Muscle of leg (tissue), 11 donors: ENCODE measurements around the gene ZNF76. TPM values are rescaled to one million over a fixed set of nuclear protein-coding genes. Genes with fewer than 3 reads are reported as not detected.

Experiments
- DNase-seq: peaks from one replicate; pipeline ENCODE4 v3.0.0; 2013
- H3K27ac ChIP-seq: one replicate; pipeline ENCODE4 v1.5.1; 2013; ENCODE audit warnings: mild to moderate bottlenecking, low read length, control low read depth
- H3K27me3 ChIP-seq: one replicate; pipeline ENCODE4 v1.6.1; 2013; ENCODE audit warnings: low read length; ENCODE audit not compliant: control insufficient read depth, insufficient read depth
- H3K36me3 ChIP-seq: one replicate; pipeline ENCODE4 v1.6.1; 2013; ENCODE audit warnings: low read length; ENCODE audit not compliant: control insufficient read depth, insufficient read depth
- H3K4me1 ChIP-seq: one replicate; pipeline ENCODE4 v1.6.1; 2013; ENCODE audit warnings: low read length; ENCODE audit not compliant: control insufficient read depth, insufficient read depth
- H3K4me3 ChIP-seq: one replicate; pipeline ENCODE4 v1.5.1; 2013; ENCODE audit warnings: low read length, control low read depth
- H3K9me3 ChIP-seq: replicated peaks from 2 replicates; pipeline ENCODE4 v1.6.1; 2013; ENCODE audit warnings: low read depth, low read length; ENCODE audit not compliant: control insufficient read depth
- WGBS: methylation state at CpG from one replicate; pipeline ENCODE4 v1.1.5; 2013; ENCODE audit warnings: missing lambda C conversion rate; ENCODE audit not compliant: insufficient coverage; 5-methylcytosine and 5-hydroxymethylcytosine counted together
- polyA plus RNA-seq, 8 donors: library from polyadenylated mRNA; unstranded; fragments of 120-200 nt; gene quantifications; one replicate each; pipeline versions ENCODE4 v1.2.1 to v1.2.3, GENCODE V29; 2013; ENCODE audit warnings: inconsistent platforms in 1 of 8, low replicate concordance in 1 of 8; ENCODE audit not compliant: insufficient read length in 8 of 8, insufficient read depth in 1 of 8
- total RNA-seq: library from RNA; stranded (reverse); fragments of 120-200 nt; gene quantifications from one replicate; pipeline ENCODE4 v1.2.4, GENCODE V29; 2013

Gene ZNF76
- total and polyA plus RNA-seq, 9 donors: 13.7 to 37.1 (median 24.3) TPM

- peaks cover 15% of the 10 kb centered on the region for H3K4me1 ChIP-seq
- 79% methylated on average over 3 of the region's 4 CpGs for WGBS
- no peak overlapping the region for H3K27ac ChIP-seq
- no peak overlapping the region for H3K4me3 ChIP-seq
- no peaks in the 10 kb centered on the region for H3K27me3 ChIP-seq
- peaks cover 9% of the 10 kb centered on the region for H3K36me3 ChIP-seq
- DNase-seq: no peak
- no peaks in the 10 kb centered on the region for H3K9me3 ChIP-seq
Observed at GRCh38 chr6:35234901-35235300, 24.6 kb upstream of the ZNF76 start.

- Histone ChIP-seq H3K4me1 (peaks cover 17% of the 10 kb centered on the region), H3K27me3 (no peaks in the 10 kb centered on the region), H3K36me3 (peaks cover 9% of the 10 kb centered on the region), H3K27ac (no peak overlapping the region), H3K9me3 (no peaks in the 10 kb centered on the region), H3K4me3 (no peak overlapping the region)
- DNase-seq: no peak
- 91% methylated on average over 4 of the region's 5 CpGs for WGBS
Observed at GRCh38 chr6:35236223-35236622, 23.3 kb upstream of the ZNF76 start.

GRCh38 chr6:35237476-35237875 lies 22.1 kb upstream of the ZNF76 start:
- H3K36me3 ChIP-seq: peaks cover 9% of the 10 kb centered on the region
- no peak for DNase-seq
- H3K27me3 ChIP-seq: no peaks in the 10 kb centered on the region
- no peaks in the 10 kb centered on the region for H3K9me3 ChIP-seq
- H3K4me1 ChIP-seq: peaks cover 17% of the 10 kb centered on the region
- no CpG with 5 or more reads among the region's 3 CpGs for whole genome bisulfite sequencing
- H3K4me3 ChIP-seq: no peak overlapping the region
- H3K27ac ChIP-seq: no peak overlapping the region

- Histone ChIP-seq H3K9me3 (no peaks in the 10 kb centered on the region), H3K27me3 (no peaks in the 10 kb centered on the region), H3K36me3 (peaks cover 17% of the 10 kb centered on the region), H3K27ac (no peak overlapping the region), H3K4me3 (no peak overlapping the region), H3K4me1 (peaks cover 17% of the 10 kb centered on the region)
- DNase-seq: peak; percentile 40
- WGBS: 16% methylated on average over 3 of the region's 3 CpGs
Observed at GRCh38 chr6:35238843-35239289, 20.7 kb upstream of the ZNF76 start.

- Histone ChIP-seq H3K27ac (no peak overlapping the region), H3K36me3 (peaks cover 21% of the 10 kb centered on the region), H3K9me3 (no peaks in the 10 kb centered on the region), H3K4me1 (peaks cover 17% of the 10 kb centered on the region), H3K27me3 (no peaks in the 10 kb centered on the region), H3K4me3 (no peak overlapping the region)
- DNase-seq: no peak
- 79% methylated on average over 3 of the region's 4 CpGs for WGBS
Observed at GRCh38 chr6:35239581-35239980, 20.0 kb upstream of the ZNF76 start.

GRCh38 chr6:35240838-35241801 lies 18.4 kb upstream of the ZNF76 start:
- 38% methylated on average over 11 of the region's 12 CpGs for WGBS
- Histone ChIP-seq H3K4me1 (peaks cover 17% of the 10 kb centered on the region), H3K27me3 (no peaks in the 10 kb centered on the region), H3K27ac (no peak overlapping the region), H3K36me3 (peaks cover 25% of the 10 kb centered on the region), H3K4me3 (no peak overlapping the region), H3K9me3 (no peaks in the 10 kb centered on the region)
- peak; percentile 62 for DNase-seq

- H3K4me3 ChIP-seq: no peak overlapping the region
- H3K27me3 ChIP-seq: no peaks in the 10 kb centered on the region
- H3K36me3 ChIP-seq: peaks cover 25% of the 10 kb centered on the region
- no peaks in the 10 kb centered on the region for H3K9me3 ChIP-seq
- H3K4me1 ChIP-seq: peaks cover 17% of the 10 kb centered on the region
- 100% methylated on average over 3 of the region's 5 CpGs for WGBS
- DNase-seq: no peak
- no peak overlapping the region for H3K27ac ChIP-seq
Observed at GRCh38 chr6:35242486-35242885, 17.0 kb upstream of the ZNF76 start.

GRCh38 chr6:35242906-35243305 lies 16.6 kb upstream of the ZNF76 start:
- H3K36me3 ChIP-seq: peaks cover 24% of the 10 kb centered on the region
- H3K4me1 ChIP-seq: peaks cover 15% of the 10 kb centered on the region
- WGBS: 87% methylated on average over 13 of the region's 13 CpGs
- no peak overlapping the region for H3K4me3 ChIP-seq
- no peaks in the 10 kb centered on the region for H3K9me3 ChIP-seq
- no peak for DNase-seq
- H3K27ac ChIP-seq: no peak overlapping the region
- no peaks in the 10 kb centered on the region for H3K27me3 ChIP-seq

- 85% methylated on average over 13 of the region's 17 CpGs for WGBS
- H3K9me3 ChIP-seq: no peaks in the 10 kb centered on the region
- no peak for DNase-seq
- H3K27me3 ChIP-seq: no peaks in the 10 kb centered on the region
- H3K27ac ChIP-seq: no peak overlapping the region
- peaks cover 10% of the 10 kb centered on the region for H3K4me1 ChIP-seq
- H3K4me3 ChIP-seq: no peak overlapping the region
- peaks cover 21% of the 10 kb centered on the region for H3K36me3 ChIP-seq
Observed at GRCh38 chr6:35243386-35243958, 16.1 kb upstream of the ZNF76 start.

GRCh38 chr6:35244551-35244950 lies 15.0 kb upstream of the ZNF76 start:
- Histone ChIP-seq H3K36me3 (peaks cover 21% of the 10 kb centered on the region), H3K4me1 (peaks cover 2% of the 10 kb centered on the region), H3K4me3 (no peak overlapping the region), H3K27ac (no peak overlapping the region), H3K27me3 (no peaks in the 10 kb centered on the region), H3K9me3 (no peaks in the 10 kb centered on the region)
- DNase-seq: no peak
- 95% methylated on average over 7 of the region's 7 CpGs for WGBS
